GM18909 (cell line): ENCODE results near the gene DICER1.

Experiments
- ATAC-seq: cut with Tn5 transposase; IDR thresholded peaks from one replicate; pipeline ENCODE4 v1.9.1; 2021; ENCODE audit warnings: mild to moderate bottlenecking; ENCODE audit not compliant: unreplicated experiment, poor library complexity

Gene DICER1

GRCh38 chr14:95130549-95130948, 26.8 kb downstream of the DICER1 start:
- no peak for ATAC-seq

- ATAC-seq: no peak
Observed at GRCh38 chr14:95128140-95128539, 29.2 kb downstream of the DICER1 start.

GRCh38 chr14:95127531-95127911, 29.8 kb downstream of the DICER1 start:
- no peak for ATAC-seq

- ATAC-seq: no peak
Observed at GRCh38 chr14:95126906-95127530, 30.3 kb downstream of the DICER1 start.

GRCh38 chr14:95125915-95126314, 31.4 kb downstream of the DICER1 start:
- ATAC-seq: no peak

GRCh38 chr14:95125221-95125620, 32.1 kb downstream of the DICER1 start:
- ATAC-seq: no peak

GRCh38 chr14:95123891-95124579, 33.3 kb downstream of the DICER1 start:
- no peak for ATAC-seq

- ATAC-seq: no peak
Observed at GRCh38 chr14:95122621-95122945, 34.7 kb downstream of the DICER1 start.

GRCh38 chr14:95121911-95122620, 35.3 kb downstream of the DICER1 start:
- ATAC-seq: no peak

- ATAC-seq: no peak
Observed at GRCh38 chr14:95119336-95119735, 38.0 kb downstream of the DICER1 start.

GRCh38 chr14:95117937-95118721, 39.2 kb downstream of the DICER1 start:
- no peak for ATAC-seq

GRCh38 chr14:95113476-95113875, 43.9 kb downstream of the DICER1 start:
- ATAC-seq: no peak

- ATAC-seq: no peak
Observed at GRCh38 chr14:95111507-95112164, 45.7 kb downstream of the DICER1 start.

GRCh38 chr14:95110178-95110577, 47.2 kb downstream of the DICER1 start:
- ATAC-seq: no peak

GRCh38 chr14:95107711-95108110, 49.6 kb downstream of the DICER1 start:
- ATAC-seq: no peak

- ATAC-seq: no peak
Observed at GRCh38 chr14:95106971-95107370, 50.4 kb downstream of the DICER1 start.

GRCh38 chr14:95104911-95105310, 52.4 kb downstream of the DICER1 start:
- ATAC-seq: no peak

- ATAC-seq: no peak
Observed at GRCh38 chr14:95102680-95103044, 54.7 kb downstream of the DICER1 start.

GRCh38 chr14:95101736-95102679, 55.3 kb downstream of the DICER1 start:
- no peak for ATAC-seq
